ENCODE measurements around the gene SLC9C1. TPM values are rescaled to one million over a fixed set of nuclear protein-coding genes. Genes with fewer than 3 reads are reported as not detected.

The SLC9C1 gene
- total and polyA plus RNA-seq, 7 donors: 0.01 to 0.32 (median 0.17) TPM; not detected in 2

- TF ChIP-seq CTCF (IDR thresholded peaks at IDR 0.05): no peak
- no peaks in the 10 kb centered on the region for H3K36me3 ChIP-seq (ENCODE audit: insufficient read depth in 1 of 2, low read depth in 1 of 2)
- H3K27me3 ChIP-seq (ENCODE audit: insufficient read depth in 3 of 3, low read length in 2 of 3): no peaks in the 10 kb centered on the region
- H3K9me3 ChIP-seq: no peaks in the 10 kb centered on the region
- no peak overlapping the region for H3K4me3 ChIP-seq
- H3K4me1 ChIP-seq: no peaks in the 10 kb centered on the region
- 82 to 90% (median 85%) methylated on average over 6 of the region's 6 CpGs for WGBS, 3 donors
- ATAC-seq: no peak
- intact Hi-C loops (cut with DNase I): loop anchor here in 1 of 2 donors (10.0 kb wide), 1 partner anchor 420 kb away; no protein-coding TSS in a partner anchor
- DNase-seq: no peak
- H3K27ac ChIP-seq: no peak overlapping the region
Observed at GRCh38 chr3:112114576-112115160, 179.3 kb downstream of the SLC9C1 start.

GRCh38 chr3:112111785-112112402, 182.1 kb downstream of the SLC9C1 start:
- DNase-seq (no peak), ATAC-seq (peak in 3 of 4 donors; percentile 48 to 66 (median 59))
- intact Hi-C loops (cut with DNase I): loop anchor here in 1 of 2 donors (10.0 kb wide), 1 partner anchor 423 kb away; no protein-coding TSS in a partner anchor
- H3K27ac ChIP-seq: no peak overlapping the region
- no peaks in the 10 kb centered on the region for H3K4me1 ChIP-seq
- H3K36me3 ChIP-seq (ENCODE audit: insufficient read depth in 1 of 2, low read depth in 1 of 2): no peaks in the 10 kb centered on the region
- H3K4me3 ChIP-seq: no peak overlapping the region
- no peaks in the 10 kb centered on the region for H3K27me3 ChIP-seq (ENCODE audit: insufficient read depth in 3 of 3, low read length in 2 of 3)
- WGBS, 3 donors: 22 to 41% (median 29%) methylated on average over 3 of the region's 3 CpGs
- peak; percentile 50 for TF ChIP-seq CTCF (IDR thresholded peaks at IDR 0.05)
- no peaks in the 10 kb centered on the region for H3K9me3 ChIP-seq

GRCh38 chr3:112109322-112109721, 184.7 kb downstream of the SLC9C1 start:
- ATAC-seq (no peak), DNase-seq (no peak)
- Histone ChIP-seq H3K27ac (no peak overlapping the region), H3K36me3 (ENCODE audit: insufficient read depth in 1 of 2, low read depth in 1 of 2) (no peaks in the 10 kb centered on the region), H3K27me3 (ENCODE audit: insufficient read depth in 3 of 3, low read length in 2 of 3) (no peaks in the 10 kb centered on the region), H3K4me1 (no peaks in the 10 kb centered on the region), H3K9me3 (no peaks in the 10 kb centered on the region), H3K4me3 (no peak overlapping the region)
- intact Hi-C loops (cut with DNase I): no loop called here
- TF ChIP-seq CTCF (IDR thresholded peaks at IDR 0.05): no peak
- 55 to 60% (median 56%) methylated on average over 5 of the region's 5 CpGs for WGBS, 3 donors

GRCh38 chr3:112104774-112105173, 189.2 kb downstream of the SLC9C1 start:
- H3K4me3 ChIP-seq: no peak overlapping the region
- H3K4me1 ChIP-seq: no peaks in the 10 kb centered on the region
- 93 to 95% (median 94%) methylated on average over 2 of the region's 2 CpGs for WGBS, 3 donors
- H3K36me3 ChIP-seq (ENCODE audit: insufficient read depth in 1 of 2, low read depth in 1 of 2): no peaks in the 10 kb centered on the region
- DNase-seq (no peak), ATAC-seq (no peak)
- H3K9me3 ChIP-seq: no peaks in the 10 kb centered on the region
- H3K27ac ChIP-seq: no peak overlapping the region
- H3K27me3 ChIP-seq (ENCODE audit: insufficient read depth in 3 of 3, low read length in 2 of 3): no peaks in the 10 kb centered on the region
- intact Hi-C loops (cut with DNase I): no loop called here
- no peak for TF ChIP-seq CTCF (IDR thresholded peaks at IDR 0.05)
